Measurements from ENCODE around the gene MAPK10. TPM values are rescaled to one million over a fixed set of nuclear protein-coding genes. Genes with fewer than 3 reads are reported as not detected.
"Not testable (repeated sequence)": the region's sequence is repeated elsewhere in the genome, so short reads cannot be mapped to it uniquely, and the experiment has no call there.

Gene MAPK10
- total RNA-seq, 1 donor from 2014 or later, result 3.4 TPM

DNA sequence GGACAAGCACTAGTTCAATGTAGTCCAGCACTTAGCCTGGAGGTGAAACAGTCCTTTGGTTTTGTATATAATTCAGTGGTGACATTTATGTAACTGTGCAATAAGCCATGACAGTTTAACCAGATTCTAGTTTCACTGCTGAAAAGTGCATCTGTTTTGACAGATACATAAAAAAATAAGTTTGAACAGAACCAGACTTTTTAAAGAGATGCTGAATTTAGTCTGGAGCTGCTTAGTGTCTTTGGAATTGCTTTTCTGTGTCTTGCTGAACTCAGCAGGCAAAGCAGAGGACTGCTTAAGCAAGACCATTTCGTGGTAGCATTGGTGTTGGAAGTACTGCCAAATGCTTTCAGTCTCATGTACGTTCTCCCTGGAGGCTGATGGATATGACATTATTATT is 393.5 kb downstream of the MAPK10 start:
- Histone ChIP-seq H3K4me3 (ENCODE audit: low read depth, low read length) (no peak overlapping the region), H3K36me3 (ENCODE audit: control insufficient read depth, insufficient read depth, low read length) (no peaks in the 10 kb centered on the region), H3K27me3 (ENCODE audit: control insufficient read depth, insufficient read depth, low read length) (no peaks in the 10 kb centered on the region)
- TF ChIP-seq, protein P1, sequence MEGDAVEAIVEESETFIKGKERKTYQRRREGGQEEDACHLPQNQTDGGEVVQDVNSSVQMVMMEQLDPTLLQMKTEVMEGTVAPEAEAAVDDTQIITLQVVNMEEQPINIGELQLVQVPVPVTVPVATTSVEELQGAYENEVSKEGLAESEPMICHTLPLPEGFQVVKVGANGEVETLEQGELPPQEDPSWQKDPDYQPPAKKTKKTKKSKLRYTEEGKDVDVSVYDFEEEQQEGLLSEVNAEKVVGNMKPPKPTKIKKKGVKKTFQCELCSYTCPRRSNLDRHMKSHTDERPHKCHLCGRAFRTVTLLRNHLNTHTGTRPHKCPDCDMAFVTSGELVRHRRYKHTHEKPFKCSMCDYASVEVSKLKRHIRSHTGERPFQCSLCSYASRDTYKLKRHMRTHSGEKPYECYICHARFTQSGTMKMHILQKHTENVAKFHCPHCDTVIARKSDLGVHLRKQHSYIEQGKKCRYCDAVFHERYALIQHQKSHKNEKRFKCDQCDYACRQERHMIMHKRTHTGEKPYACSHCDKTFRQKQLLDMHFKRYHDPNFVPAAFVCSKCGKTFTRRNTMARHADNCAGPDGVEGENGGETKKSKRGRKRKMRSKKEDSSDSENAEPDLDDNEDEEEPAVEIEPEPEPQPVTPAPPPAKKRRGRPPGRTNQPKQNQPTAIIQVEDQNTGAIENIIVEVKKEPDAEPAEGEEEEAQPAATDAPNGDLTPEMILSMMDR (IDR thresholded peaks at IDR 0.05; ENCODE audit: insufficient read depth, low read length, severe bottlenecking), result no peak
- FAIRE-seq (no peak), DNase-seq (ENCODE audit: low read depth) (no peak)

DNA sequence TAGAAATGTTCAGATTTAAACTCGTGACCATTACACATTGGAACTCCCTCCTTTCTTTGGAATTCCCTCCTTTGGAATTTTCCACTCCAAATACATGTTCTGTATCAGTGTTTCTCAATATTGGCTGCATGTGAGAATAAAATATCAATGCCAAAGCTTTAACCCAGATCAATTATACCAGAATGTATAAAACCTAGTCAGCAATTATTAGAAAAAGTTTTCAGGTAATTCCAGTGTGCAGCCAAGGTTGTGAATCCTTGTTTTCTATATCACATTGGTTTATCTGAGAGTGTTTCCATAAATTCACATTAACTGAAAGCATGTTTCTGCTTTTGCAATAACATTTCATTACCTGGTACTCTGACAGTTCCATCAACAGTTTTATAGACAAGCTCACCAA is 394.3 kb downstream of the MAPK10 start:
- no peak for FAIRE-seq
- no peaks in the 10 kb centered on the region for H3K27me3 ChIP-seq (ENCODE audit: control insufficient read depth, insufficient read depth, low read length)
- H3K36me3 ChIP-seq (ENCODE audit: control insufficient read depth, insufficient read depth, low read length), result no peaks in the 10 kb centered on the region

DNA sequence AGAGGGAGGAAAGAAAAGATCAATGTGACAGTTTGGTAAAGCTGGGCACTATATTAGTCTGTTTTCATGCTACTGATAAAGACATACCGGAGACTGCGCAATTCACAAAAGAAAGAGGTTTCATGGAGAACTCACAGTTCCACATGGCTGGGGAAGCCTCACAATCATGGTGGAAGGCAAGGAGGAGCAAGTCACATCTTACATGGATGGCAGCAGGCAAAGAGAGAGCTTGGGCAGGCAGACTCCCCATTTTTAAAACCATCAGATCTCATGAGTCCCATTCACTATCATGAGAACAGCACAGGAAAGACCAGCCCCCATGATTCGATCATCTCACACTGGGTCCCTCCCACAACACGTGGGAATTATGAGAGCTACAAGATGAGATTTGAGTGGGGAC is 394.8 kb downstream of the MAPK10 start:
- not testable (repeated sequence) for H3K27me3 ChIP-seq (ENCODE audit: control insufficient read depth, insufficient read depth, low read length); FAIRE-seq; H3K4me3 ChIP-seq (ENCODE audit: low read depth, low read length); DNase-seq (ENCODE audit: low read depth); H3K36me3 ChIP-seq (ENCODE audit: control insufficient read depth, insufficient read depth, low read length)

More for the DNA sequence above, 394.3 kb downstream of the MAPK10 start:
- TF ChIP-seq, protein P1 (IDR thresholded peaks at IDR 0.05; ENCODE audit: insufficient read depth, low read length, severe bottlenecking), result no peak
- no peak overlapping the region for H3K4me3 ChIP-seq (ENCODE audit: low read depth, low read length)
- DNase-seq (ENCODE audit: low read depth), result no peak

DNA sequence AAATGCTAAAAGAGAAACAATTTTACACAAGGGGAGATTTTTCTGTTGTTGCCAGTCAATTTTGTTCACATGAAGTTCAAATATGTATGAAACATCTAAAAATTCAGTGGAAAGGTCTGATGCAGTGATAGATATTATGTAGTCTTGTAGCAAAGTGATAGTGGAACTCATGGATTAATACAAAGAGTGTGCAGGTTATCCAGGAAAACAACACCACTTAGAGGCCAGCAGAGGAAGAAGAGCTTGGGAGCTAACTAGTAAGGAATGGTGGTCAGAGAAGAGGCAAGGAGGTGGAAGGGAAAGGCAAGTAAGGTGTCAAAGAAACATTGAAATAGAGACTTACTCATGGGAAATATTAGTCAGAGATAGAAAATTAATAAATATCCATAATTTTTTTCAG is 395.6 kb downstream of the MAPK10 start:
- Histone ChIP-seq H3K27me3 (ENCODE audit: control insufficient read depth, insufficient read depth, low read length) (no peaks in the 10 kb centered on the region), H3K36me3 (ENCODE audit: control insufficient read depth, insufficient read depth, low read length) (no peaks in the 10 kb centered on the region), H3K4me3 (ENCODE audit: low read depth, low read length) (no peak overlapping the region)
- TF ChIP-seq, protein P1 (IDR thresholded peaks at IDR 0.05; ENCODE audit: insufficient read depth, low read length, severe bottlenecking), result no peak
- FAIRE-seq, result no peak
- no peak for DNase-seq (ENCODE audit: low read depth)

DNA sequence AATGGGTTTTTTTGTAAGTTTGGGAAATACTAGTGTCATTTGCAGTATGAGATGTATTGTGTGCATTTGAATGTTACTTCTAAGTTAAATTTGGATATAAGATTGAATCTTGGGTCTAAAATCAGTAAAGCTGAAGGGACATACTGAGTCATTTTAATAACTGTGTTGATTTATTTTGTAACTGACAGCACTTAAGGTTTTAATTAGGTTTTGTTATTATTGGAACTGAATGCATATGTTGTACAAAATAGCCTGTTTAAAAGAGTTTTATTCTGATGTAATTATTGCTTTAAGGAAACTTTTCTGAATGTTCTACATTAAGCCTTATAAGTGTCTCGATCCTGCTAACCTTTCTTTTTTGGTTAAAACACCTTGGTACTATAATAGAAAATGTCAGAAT is 396.6 kb downstream of the MAPK10 start:
- Histone ChIP-seq H3K4me3 (ENCODE audit: low read depth, low read length) (no peak overlapping the region), H3K27me3 (ENCODE audit: control insufficient read depth, insufficient read depth, low read length) (no peaks in the 10 kb centered on the region), H3K36me3 (ENCODE audit: control insufficient read depth, insufficient read depth, low read length) (no peaks in the 10 kb centered on the region)
- DNase-seq (ENCODE audit: low read depth), result no peak
- no peak for FAIRE-seq
- TF ChIP-seq, protein P1 (IDR thresholded peaks at IDR 0.05; ENCODE audit: insufficient read depth, low read length, severe bottlenecking), result no peak

DNA sequence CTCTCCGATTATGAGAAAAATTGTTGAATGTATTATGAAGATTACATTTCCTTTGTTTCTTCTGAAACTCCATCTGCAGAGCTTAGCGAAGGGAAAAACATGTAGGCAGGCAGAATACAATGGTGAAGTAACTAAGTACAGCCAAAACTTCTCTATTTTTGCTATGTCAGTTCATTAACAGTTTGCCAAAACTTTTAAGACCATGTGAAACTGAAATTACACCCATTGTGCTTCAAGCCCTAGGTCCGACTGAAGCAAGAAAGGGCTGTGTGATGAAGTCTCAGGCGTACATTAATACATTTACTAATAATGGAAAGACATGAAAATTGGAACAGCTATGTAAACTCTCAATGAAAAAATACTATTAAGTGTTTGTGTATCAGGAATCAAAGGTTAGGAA is 398.0 kb downstream of the MAPK10 start:
- no peak overlapping the region for H3K4me3 ChIP-seq (ENCODE audit: low read depth, low read length)
- DNase-seq (ENCODE audit: low read depth) (no peak), FAIRE-seq (no peak)
- H3K36me3 ChIP-seq (ENCODE audit: control insufficient read depth, insufficient read depth, low read length), result no peaks in the 10 kb centered on the region
- H3K27me3 ChIP-seq (ENCODE audit: control insufficient read depth, insufficient read depth, low read length), result no peaks in the 10 kb centered on the region
- TF ChIP-seq, protein P1 (IDR thresholded peaks at IDR 0.05; ENCODE audit: insufficient read depth, low read length, severe bottlenecking), result no peak

Measured in bronchial epithelial cell (primary cell).